ENCODE data around the gene GPS1. TPM values are rescaled to one million over a fixed set of nuclear protein-coding genes. Genes with fewer than 3 reads are reported as not detected.
A peak's percentile ranks its signal among the peaks of the same experiment; 100 is the strongest.
"Not testable (repeated sequence)": the region's sequence is repeated elsewhere in the genome, so short reads cannot be mapped to it uniquely, and the experiment has no call there.

Gene GPS1
- total and polyA plus RNA-seq, 9 of the 15 experiments (the other 6 are each of a cell fraction or from before 2014, with no cell fraction given), result 3.1 to 167 (median 69.9) TPM

GRCh38 chr17:82037889-82038195 is 13.9 kb upstream of the GPS1 start (continued):
- no peak for TF ChIP-seq UBTF (IDR thresholded peaks at IDR 0.05; ENCODE audit: borderline replicate concordance in 1 of 2, low read depth in 2 of 2, low read length in 2 of 2)
- TF ChIP-seq SP1 (CRISPR knock-in tag; IDR thresholded peaks at IDR 0.05), result 0 out of 2 replicates have a peak, but pooled peaks have one; percentile 80
- TF ChIP-seq ZBTB34 (CRISPR knock-in tag; IDR thresholded peaks at IDR 0.05), result no peak
- 0 out of 2 replicates have a peak, but pooled peaks have one; percentile 23 for TF ChIP-seq ZNF12 (CRISPR knock-in tag; IDR thresholded peaks at IDR 0.05)

DNA sequence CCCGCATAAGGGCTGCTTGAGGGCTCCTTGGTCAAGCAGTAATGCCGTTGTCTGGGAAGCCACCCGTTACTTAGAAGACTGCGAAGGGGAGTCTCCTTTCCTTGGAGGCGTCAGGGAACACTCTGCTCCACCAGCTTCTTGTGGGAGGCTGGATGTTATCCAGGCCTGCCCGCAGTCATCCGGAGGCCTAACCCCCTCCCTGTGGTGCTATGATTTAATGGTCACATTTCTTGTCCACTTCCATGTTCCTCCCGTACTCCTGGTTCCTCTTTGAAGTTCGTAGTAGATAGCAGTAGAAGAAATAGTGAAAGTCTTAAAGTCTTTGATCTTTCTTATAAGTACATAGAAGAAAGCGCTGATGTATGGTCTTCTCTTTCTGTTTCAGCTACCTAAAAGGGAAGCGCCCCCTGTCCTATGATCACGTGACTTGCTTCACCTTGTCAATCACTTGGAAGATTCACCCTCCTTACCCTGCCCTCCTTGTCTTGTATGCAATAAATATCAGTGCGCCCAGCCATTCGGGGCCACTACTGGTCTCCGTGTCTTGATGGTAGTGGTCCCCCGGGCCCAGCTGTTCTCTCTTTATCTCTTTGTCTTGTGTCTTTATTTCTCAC is 12.8 kb upstream of the GPS1 start:
- Histone ChIP-seq H3K4me1 (replicated peaks in 1 of 2; ENCODE audit: control insufficient read depth in 2 of 2, insufficient read depth in 2 of 2, low read length in 2 of 2) (peaks cover 22 to 66% of the 10 kb centered on the region in 2 experiments; a peak in 4 of 5 replicates), H4K20me1 (replicated peaks; ENCODE audit: control insufficient read depth, insufficient read depth, low read length) (peaks cover 21% of the 10 kb centered on the region; the same call in 1 of the 2 replicates), H3K79me2 (ENCODE audit: control insufficient read depth, insufficient read depth, low read length) (peaks cover 22% of the 10 kb centered on the region), H3K36me3 (ENCODE audit: control insufficient read depth, insufficient read depth, low read length) (peaks cover 29% of the 10 kb centered on the region; the same call in 2 of the 3 replicates)
- DNase-seq (ENCODE audit: extremely low read depth in 1 of 4, low spot score in 3 of 4); POLR2A ChIA-PET; H3K27me3 ChIP-seq (ENCODE audit: control insufficient read depth in 2 of 2, insufficient read depth in 2 of 2, low read length in 2 of 2); H3K9ac ChIP-seq (ENCODE audit: insufficient read depth in 1 of 2, low read depth in 2 of 2, low read length in 2 of 2); in situ Hi-C loops (cut with MboI); FAIRE-seq; CTCF ChIA-PET (ENCODE audit: low intra/inter-chr PET ratio); ATAC-seq; H3K9me1 ChIP-seq (ENCODE audit: control insufficient read depth, insufficient read depth, low read length); H3K4me3 ChIP-seq; H3K27ac ChIP-seq (ENCODE audit: extremely low read depth, low read depth, low read length); H3K4me2 ChIP-seq (ENCODE audit: insufficient read depth, low read length); H2AFZ ChIP-seq (ENCODE audit: low read depth, low read length); H3K9me3 ChIP-seq (replicated peaks; ENCODE audit: control insufficient read depth, insufficient read depth, low read depth, low read length); BruUV-seq (replicated peaks); TF ChIP-seq TOE1 (CRISPR knock-in tag; IDR thresholded peaks at IDR 0.05; ENCODE audit: borderline replicate concordance, low read depth): not testable (repeated sequence)
- intact Hi-C loops (cut with micrococcal nuclease), result loop anchor here (10.0 kb wide), 1 partner anchor 306 kb away; no protein-coding TSS in a partner anchor
- WGBS (ENCODE audit: insufficient coverage, low coverage, missing lambda C conversion rate), result 67% methylated on average over 16 of the region's 16 CpGs
- TF ChIP-seq TOE1 (IDR thresholded peaks at IDR 0.05; ENCODE audit: borderline replicate concordance) (peak; percentile 86), PKNOX1 (IDR thresholded peaks at IDR 0.05) (peak; percentile 79), USF1 (CRISPR knock-in tag; IDR thresholded peaks at IDR 0.05) (peak; percentile 74), CBFA2T2 (conservative IDR thresholded peaks at IDR 0.05) (peak; percentile 57), BHLHE40 (IDR thresholded peaks at IDR 0.05; ENCODE audit: low read length) (peak; percentile 23; the same call in 1 of the 2 replicates)
- TF ChIP-seq, protein P1, sequence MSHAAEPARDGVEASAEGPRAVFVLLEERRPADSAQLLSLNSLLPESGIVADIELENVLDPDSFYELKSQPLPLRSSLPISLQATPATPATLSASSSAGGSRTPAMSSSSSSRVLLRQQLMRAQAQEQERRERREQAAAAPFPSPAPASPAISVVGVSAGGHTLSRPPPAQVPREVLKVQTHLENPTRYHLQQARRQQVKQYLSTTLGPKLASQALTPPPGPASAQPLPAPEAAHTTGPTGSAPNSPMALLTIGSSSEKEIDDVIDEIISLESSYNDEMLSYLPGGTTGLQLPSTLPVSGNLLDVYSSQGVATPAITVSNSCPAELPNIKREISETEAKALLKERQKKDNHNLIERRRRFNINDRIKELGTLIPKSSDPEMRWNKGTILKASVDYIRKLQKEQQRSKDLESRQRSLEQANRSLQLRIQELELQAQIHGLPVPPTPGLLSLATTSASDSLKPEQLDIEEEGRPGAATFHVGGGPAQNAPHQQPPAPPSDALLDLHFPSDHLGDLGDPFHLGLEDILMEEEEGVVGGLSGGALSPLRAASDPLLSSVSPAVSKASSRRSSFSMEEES (CRISPR knock-in tag; IDR thresholded peaks at IDR 0.05), result peak; percentile 88

Measured in K562 (cell line).